Measurements from ENCODE around the gene WSCD1.

DNA sequence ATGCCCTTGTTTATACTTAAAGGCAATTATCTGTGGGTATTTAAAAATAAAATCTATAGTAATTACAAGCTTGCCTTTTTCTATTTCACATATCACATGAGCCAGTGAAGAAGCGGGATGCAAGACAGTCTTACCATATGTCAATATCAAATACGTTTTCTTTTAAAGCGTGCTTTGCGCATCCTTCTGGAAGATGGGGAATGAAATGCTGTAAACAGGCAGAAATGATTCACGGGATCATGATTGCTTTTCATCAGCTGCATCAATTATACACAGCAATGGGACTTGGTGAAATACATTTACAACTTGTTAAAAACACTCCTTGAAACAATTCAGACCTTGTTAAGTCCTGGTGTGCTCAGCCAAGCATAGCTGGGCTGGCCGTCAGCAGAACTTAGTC, 72.5 kb downstream of the WSCD1 start:
- TF ChIP-seq, protein P1, sequence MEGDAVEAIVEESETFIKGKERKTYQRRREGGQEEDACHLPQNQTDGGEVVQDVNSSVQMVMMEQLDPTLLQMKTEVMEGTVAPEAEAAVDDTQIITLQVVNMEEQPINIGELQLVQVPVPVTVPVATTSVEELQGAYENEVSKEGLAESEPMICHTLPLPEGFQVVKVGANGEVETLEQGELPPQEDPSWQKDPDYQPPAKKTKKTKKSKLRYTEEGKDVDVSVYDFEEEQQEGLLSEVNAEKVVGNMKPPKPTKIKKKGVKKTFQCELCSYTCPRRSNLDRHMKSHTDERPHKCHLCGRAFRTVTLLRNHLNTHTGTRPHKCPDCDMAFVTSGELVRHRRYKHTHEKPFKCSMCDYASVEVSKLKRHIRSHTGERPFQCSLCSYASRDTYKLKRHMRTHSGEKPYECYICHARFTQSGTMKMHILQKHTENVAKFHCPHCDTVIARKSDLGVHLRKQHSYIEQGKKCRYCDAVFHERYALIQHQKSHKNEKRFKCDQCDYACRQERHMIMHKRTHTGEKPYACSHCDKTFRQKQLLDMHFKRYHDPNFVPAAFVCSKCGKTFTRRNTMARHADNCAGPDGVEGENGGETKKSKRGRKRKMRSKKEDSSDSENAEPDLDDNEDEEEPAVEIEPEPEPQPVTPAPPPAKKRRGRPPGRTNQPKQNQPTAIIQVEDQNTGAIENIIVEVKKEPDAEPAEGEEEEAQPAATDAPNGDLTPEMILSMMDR (conservative IDR thresholded peaks at IDR 0.05; ENCODE audit: low read length): no peak
- TF ChIP-seq EZH2phosphoT487 (IDR thresholded peaks at IDR 0.05; ENCODE audit: borderline replicate concordance, low read depth, low read length): no peak

All from OCI-LY7 (cell line).